Adrenal gland (tissue), 12 donors: ENCODE data around the gene B4GALT4. TPM values are rescaled to one million over a fixed set of nuclear protein-coding genes. Genes with fewer than 3 reads are reported as not detected.

Experiments used
- DNase-seq, 7 donors: peaks; one replicate each; pipeline ENCODE4 v3.0.0-alpha.2; 2019 to 2020
- H3K27ac ChIP-seq, 5 donors: fragments of 200-600 bp; sonication (generic) in 4 of 5; 1 replicate in 3 of 5; 2 replicates in 2 of 5; pipeline versions ENCODE4 v1.5.1 to v1.8.0; 2016 to 2020; ENCODE audit warnings: mild to moderate bottlenecking in 1 of 5
- H3K27me3 ChIP-seq: fragments of 200-600 bp; 2 replicates; pipeline ENCODE4 v1.8.0; 2021
- H3K36me3 ChIP-seq, 2 donors: fragments of 200-600 bp; replicated peaks in 1 of 2; 1 replicate in 1 of 2; 2 replicates in 1 of 2; pipeline versions ENCODE4 v1.5.1 to v1.8.0; 2018 to 2022
- H3K4me1 ChIP-seq, 2 donors: fragments of 200-600 bp; replicated peaks in 1 of 2; 1 replicate in 1 of 2; 2 replicates in 1 of 2; pipeline versions ENCODE4 v1.5.1 to v1.8.0; 2018 to 2021
- H3K4me3 ChIP-seq, 4 donors: fragments of 200-600 bp; sonication (generic) in 3 of 4; one replicate each; pipeline ENCODE4 v1.5.1; 2016 to 2018
- H3K9me3 ChIP-seq, 3 donors: fragments of 200-600 bp; sonication (generic) in 1 of 3; replicated peaks in 1 of 3; 1 replicate in 2 of 3; 2 replicates in 1 of 3; pipeline versions ENCODE4 v1.5.1 to v1.8.0; 2016 to 2021
- CTCF ChIP-seq, 6 experiments: fragments of 450-650 bp in 4 of 6; fragments of 200-600 bp in 2 of 6; sonication (generic) in 1 of 6; IDR thresholded peaks; 1 replicate in 5 of 6; 2 replicates in 1 of 6; pipeline versions ENCODE4 v1.5.1 to v1.8.0; 2016 to 2021; ENCODE audit warnings: antibody characterized with exemption in 6 of 6, mild to moderate bottlenecking in 2 of 6, moderate library complexity in 1 of 6
- POLR2A ChIP-seq, 2 donors: fragments of 450-650 bp; IDR thresholded peaks; one replicate each; pipeline ENCODE4 v1.6.1; 2017; ENCODE audit warnings: antibody characterized with exemption in 2 of 2, mild to moderate bottlenecking in 2 of 2, moderate library complexity in 1 of 2
- WGBS, 4 donors: extraction: QIAGEN DNeasy Blood & Tissue Kit in 2 of 4; methylation state at CpG; one replicate each; pipeline versions ENCODE4 v1.1.5 to v1.1.7; 2013 to 2017; 5-methylcytosine and 5-hydroxymethylcytosine counted together
- intact Hi-C, 2 donors: fragments of 100-400 bp; cut with DNase I; formaldehyde crosslinking; loops; one replicate each; pipeline versions ENCODE4 v1.14.1 to v1.15.0; 2022 to 2023
- polyA plus RNA-seq, 3 donors: library from polyadenylated mRNA; stranded (reverse); fragments of 200-250 nt in 2 of 3; fragments of 350-450 nt in 1 of 3; fragmentation: Illumina TruSeq in 1 of 3; extraction: RNeasy Lipid Tissue Mini Kit (QIAGEN cat#74804) in 1 of 3; gene quantifications; one replicate each; pipeline ENCODE4 v1.2.3, GENCODE V29; 2013 to 2014
- total RNA-seq, 9 donors: library from RNA; depleted of rRNA in 4 of 9; stranded (reverse); fragments of >200 nt in 4 of 9; fragments of 120-200 nt in 1 of 9; fragmentation: NEBNext Ultra II Directional in 1 of 9; extraction: Animal tissue kit (Norgen Biotek cat#: 25700) in 1 of 9; gene quantifications; one replicate each; pipeline versions ENCODE4 v1.1.0 to v1.2.4, GENCODE V29; 2013 to 2023
- donor health status: healthy with polysubstance abuse.
- donor health status: Bipolar disorder and iron deficiency.
- donor health status: DM: yes; HTN: yes; CAD: no.
- donor health status: DM: no; HTN: no; CAD: no.
- donor health status: DM: no; HTN: no; CAD: no.
- donor health status: DM: yes; HTN: yes; CAD: no.

Gene B4GALT4
- total and polyA plus RNA-seq, 12 donors = 10.3 to 23.1 (median 16.0) TPM

GRCh38 chr3:119261055-119261454 is 20.4 kb upstream of the B4GALT4 start:
- no peaks in the 10 kb centered on the region for H3K36me3 ChIP-seq
- H3K4me1 ChIP-seq = peaks cover 0 to 7% of the 10 kb centered on the region in 2 donors
- TF ChIP-seq CTCF (IDR thresholded peaks at IDR 0.05) (no peak), POLR2A (IDR thresholded peaks at IDR 0.05) (no peak)
- H3K4me3 ChIP-seq = no peak overlapping the region
- 68 to 76% (median 72%) methylated on average over 5 to 6 of the region's 6 CpGs for WGBS, 4 donors
- H3K9me3 ChIP-seq = no peaks in the 10 kb centered on the region
- no peaks in the 10 kb centered on the region for H3K27me3 ChIP-seq
- H3K27ac ChIP-seq = no peak overlapping the region
- DNase-seq = no peak
- intact Hi-C loops = no loop called here

GRCh38 chr3:119259821-119260220 is 19.1 kb upstream of the B4GALT4 start:
- intact Hi-C loops = no loop called here
- no peak overlapping the region for H3K27ac ChIP-seq
- no peaks in the 10 kb centered on the region for H3K9me3 ChIP-seq
- no peak for DNase-seq
- H3K36me3 ChIP-seq = no peaks in the 10 kb centered on the region
- no peaks in the 10 kb centered on the region for H3K27me3 ChIP-seq
- no peak overlapping the region for H3K4me3 ChIP-seq
- H3K4me1 ChIP-seq = peaks cover 0 to 7% of the 10 kb centered on the region in 2 donors
- TF ChIP-seq CTCF (IDR thresholded peaks at IDR 0.05) (no peak), POLR2A (IDR thresholded peaks at IDR 0.05) (no peak)
- 68 to 86% (median 79%) methylated on average over 4 of the region's 4 CpGs for WGBS, 4 donors

- Histone ChIP-seq H3K9me3 (no peaks in the 10 kb centered on the region), H3K36me3 (no peaks in the 10 kb centered on the region), H3K4me1 (peaks cover 0 to 7% of the 10 kb centered on the region in 2 donors), H3K27ac (no peak overlapping the region), H3K27me3 (no peaks in the 10 kb centered on the region), H3K4me3 (no peak overlapping the region)
- 19 to 24% (median 22%) methylated on average over 1 of the region's 1 CpG for WGBS, 4 donors
- intact Hi-C loops = no loop called here
- DNase-seq = no peak
- TF ChIP-seq CTCF (IDR thresholded peaks at IDR 0.05) = no peak
- no peak for TF ChIP-seq POLR2A (IDR thresholded peaks at IDR 0.05)
Observed at GRCh38 chr3:119258915-119259314, 18.2 kb upstream of the B4GALT4 start.

- H3K4me1 ChIP-seq = peaks cover 0 to 7% of the 10 kb centered on the region in 2 donors
- WGBS, 4 donors = 71 to 85% (median 80%) methylated on average over 8 of the region's 8 CpGs
- intact Hi-C loops = no loop called here
- no peak overlapping the region for H3K4me3 ChIP-seq
- no peak for DNase-seq
- no peak overlapping the region for H3K27ac ChIP-seq
- H3K36me3 ChIP-seq = no peaks in the 10 kb centered on the region
- no peaks in the 10 kb centered on the region for H3K9me3 ChIP-seq
- TF ChIP-seq POLR2A (IDR thresholded peaks at IDR 0.05) (no peak), CTCF (IDR thresholded peaks at IDR 0.05) (no peak)
- H3K27me3 ChIP-seq = no peaks in the 10 kb centered on the region
Observed at GRCh38 chr3:119257654-119258410, 17.2 kb upstream of the B4GALT4 start.
